ENCODE data around the gene USH1G. TPM values are rescaled to one million over a fixed set of nuclear protein-coding genes. Genes with fewer than 3 reads are reported as not detected.

Gene USH1G
- not detected for polyA plus RNA-seq (2013, experiment 1 of 2)
- polyA plus RNA-seq (2013, experiment 2 of 2): not detected

- Histone ChIP-seq H3K23ac (ENCODE audit: low read length in 2 of 2) (no peak within 1 kb of the TSS), H3K4me1 (ENCODE audit: control insufficient read depth, insufficient read depth, low read depth, low read length) (peaks cover 19% of the 10 kb centered on the region), H3K9ac (ENCODE audit: low read length) (no peak within 1 kb of the TSS), H3K14ac (ENCODE audit: low read length in 2 of 2) (no peak within 1 kb of the TSS), H3K4ac (ENCODE audit: low read depth in 1 of 2, low read length in 2 of 2) (no peak within 1 kb of the TSS), H3K79me1 (replicated peaks; ENCODE audit: low read length, poor library complexity, severe bottlenecking) (no peaks in the 10 kb centered on the region), H2BK15ac (ENCODE audit: low read depth, poor library complexity, severe bottlenecking) (no peak within 1 kb of the TSS), H3K27ac (ENCODE audit: low read length, poor library complexity, severe bottlenecking) (no peak within 1 kb of the TSS), H2BK12ac (ENCODE audit: low read length in 2 of 2) (no peak within 1 kb of the TSS), H2AFZ (ENCODE audit: low read depth, low read length) (no peak within 1 kb of the TSS), H3K9me3 (ENCODE audit: control insufficient read depth, low read length) (no peaks in the 10 kb centered on the region), H2BK5ac (ENCODE audit: low read depth, low read length, poor library complexity, severe bottlenecking) (no peak within 1 kb of the TSS), H2AK5ac (ENCODE audit: low read length, severe bottlenecking) (no peak within 1 kb of the TSS), H3K4me3 (ENCODE audit: insufficient read depth in 1 of 2, low read depth in 1 of 2, low read length in 2 of 2) (peak within 1 kb of the TSS in 1 of 2 experiments; percentile 21), H2BK120ac (ENCODE audit: low read depth, low read length) (no peak within 1 kb of the TSS), H3K4me2 (ENCODE audit: low read length, poor library complexity, severe bottlenecking) (peak within 1 kb of the TSS; percentile 29), H4K91ac (ENCODE audit: low read length) (no peak within 1 kb of the TSS), H3K18ac (ENCODE audit: low read depth in 1 of 2, low read length in 2 of 2) (no peak within 1 kb of the TSS), H3K27me3 (ENCODE audit: control insufficient read depth in 1 of 2, insufficient read depth in 1 of 2, low read length in 2 of 2) (peaks cover 72 to 87% of the 10 kb centered on the region in 2 experiments), H4K8ac (ENCODE audit: low read length) (no peak within 1 kb of the TSS), H3K36me3 (ENCODE audit: control insufficient read depth in 1 of 2, insufficient read depth in 2 of 2, low read depth in 1 of 2, low read length in 2 of 2) (no peaks in the 10 kb centered on the region)
- DNase-seq: no peak
- 10% methylated on average over 40 of the region's 57 CpGs for WGBS
These were observed at the start of gene USH1G for GRCh38 chr17:74922694-74923537. USH1G (minus strand) TSS chr17:74923255; CDS start chr17:74923073, 182 bp downstream.

- H3K4me2 ChIP-seq (ENCODE audit: low read length, poor library complexity, severe bottlenecking): peak within 1 kb of the TSS; percentile 86
- no peaks in the 10 kb centered on the region for H3K9me3 ChIP-seq (ENCODE audit: control insufficient read depth, low read length)
- H2AK5ac ChIP-seq (ENCODE audit: low read length, severe bottlenecking): no peak within 1 kb of the TSS
- WGBS: 1% methylated on average over 57 of the region's 95 CpGs
- peak within 1 kb of the TSS; percentile 47 to 61 for H3K4me3 ChIP-seq (ENCODE audit: insufficient read depth in 1 of 2, low read depth in 1 of 2, low read length in 2 of 2)
- peaks cover 33 to 56% of the 10 kb centered on the region in 2 experiments for H3K27me3 ChIP-seq (ENCODE audit: control insufficient read depth in 1 of 2, insufficient read depth in 1 of 2, low read length in 2 of 2)
- no peak within 1 kb of the TSS for H3K14ac ChIP-seq (ENCODE audit: low read length in 2 of 2)
- H3K23ac ChIP-seq (ENCODE audit: low read length in 2 of 2): peak within 1 kb of the TSS in 1 of 2 experiments; percentile 57
- no peaks in the 10 kb centered on the region for H3K79me1 ChIP-seq (replicated peaks; ENCODE audit: low read length, poor library complexity, severe bottlenecking)
- no peak within 1 kb of the TSS for H3K4ac ChIP-seq (ENCODE audit: low read depth in 1 of 2, low read length in 2 of 2)
- H2BK5ac ChIP-seq (ENCODE audit: low read depth, low read length, poor library complexity, severe bottlenecking): no peak within 1 kb of the TSS
- no peak within 1 kb of the TSS for H2BK120ac ChIP-seq (ENCODE audit: low read depth, low read length)
- peak within 1 kb of the TSS; percentile 8 for H4K8ac ChIP-seq (ENCODE audit: low read length)
- no peak within 1 kb of the TSS for H3K27ac ChIP-seq (ENCODE audit: low read length, poor library complexity, severe bottlenecking)
- no peak within 1 kb of the TSS for H2BK12ac ChIP-seq (ENCODE audit: low read length in 2 of 2)
- H3K9ac ChIP-seq (ENCODE audit: low read length): no peak within 1 kb of the TSS
- no peaks in the 10 kb centered on the region for H3K36me3 ChIP-seq (ENCODE audit: control insufficient read depth in 1 of 2, insufficient read depth in 2 of 2, low read depth in 1 of 2, low read length in 2 of 2)
- H3K4me1 ChIP-seq (ENCODE audit: control insufficient read depth, insufficient read depth, low read depth, low read length): peaks cover 13% of the 10 kb centered on the region
- H3K18ac ChIP-seq (ENCODE audit: low read depth in 1 of 2, low read length in 2 of 2): no peak within 1 kb of the TSS
- no peak for DNase-seq
- H4K91ac ChIP-seq (ENCODE audit: low read length): no peak within 1 kb of the TSS
- no peak within 1 kb of the TSS for H2BK15ac ChIP-seq (ENCODE audit: low read depth, poor library complexity, severe bottlenecking)
- H2AFZ ChIP-seq (ENCODE audit: low read depth, low read length): peak within 1 kb of the TSS; percentile 36
These were observed 49.3 kb upstream of the USH1G start, which contains the start of gene HID1 for GRCh38 chr17:74972107-74972972. HID1 (minus strand) TSS chr17:74972759; CDS start chr17:74972656, 103 bp downstream.

DNA sequence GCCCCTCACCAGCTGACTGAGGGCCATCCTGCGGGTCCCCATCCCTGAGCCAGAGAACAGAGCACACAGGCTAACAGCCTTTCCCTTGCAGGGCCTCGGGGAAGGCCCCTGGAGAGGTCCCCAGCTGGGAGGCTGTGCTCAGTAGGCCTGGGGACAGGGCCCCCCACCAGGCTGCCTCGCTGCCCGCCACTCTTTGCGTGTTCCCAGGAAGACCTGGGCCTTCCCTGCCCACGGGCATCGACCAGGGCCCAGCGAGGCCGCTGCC, 48.7 kb upstream of the USH1G start:
- no peak overlapping the region for H3K4me3 ChIP-seq (ENCODE audit: insufficient read depth in 1 of 2, low read depth in 1 of 2, low read length in 2 of 2)
- H3K18ac ChIP-seq (ENCODE audit: low read depth in 1 of 2, low read length in 2 of 2): no peak overlapping the region
- H3K27me3 ChIP-seq (ENCODE audit: control insufficient read depth in 1 of 2, insufficient read depth in 1 of 2, low read length in 2 of 2): peaks cover 33 to 56% of the 10 kb centered on the region in 2 experiments
- no peak overlapping the region for H2BK12ac ChIP-seq (ENCODE audit: low read length in 2 of 2)
- no peak for DNase-seq
- no peak overlapping the region for H2BK5ac ChIP-seq (ENCODE audit: low read depth, low read length, poor library complexity, severe bottlenecking)
- H3K23ac ChIP-seq (ENCODE audit: low read length in 2 of 2): peak overlapping the region in 1 of 2 experiments; percentile 57
- no peak overlapping the region for H4K91ac ChIP-seq (ENCODE audit: low read length)
- H3K4me2 ChIP-seq (ENCODE audit: low read length, poor library complexity, severe bottlenecking): peak overlapping the region; percentile 86
- H2AFZ ChIP-seq (ENCODE audit: low read depth, low read length): no peak overlapping the region
- no peak overlapping the region for H2BK120ac ChIP-seq (ENCODE audit: low read depth, low read length)
- WGBS: 17% methylated on average over 9 of the region's 9 CpGs
- no peak overlapping the region for H4K8ac ChIP-seq (ENCODE audit: low read length)
- no peak overlapping the region for H3K9ac ChIP-seq (ENCODE audit: low read length)
- H3K4ac ChIP-seq (ENCODE audit: low read depth in 1 of 2, low read length in 2 of 2): no peak overlapping the region
- no peak overlapping the region for H3K14ac ChIP-seq (ENCODE audit: low read length in 2 of 2)
- H3K79me1 ChIP-seq (replicated peaks; ENCODE audit: low read length, poor library complexity, severe bottlenecking): no peaks in the 10 kb centered on the region
- no peak overlapping the region for H2BK15ac ChIP-seq (ENCODE audit: low read depth, poor library complexity, severe bottlenecking)
- H3K9me3 ChIP-seq (ENCODE audit: control insufficient read depth, low read length): no peaks in the 10 kb centered on the region
- H3K27ac ChIP-seq (ENCODE audit: low read length, poor library complexity, severe bottlenecking): no peak overlapping the region
- H2AK5ac ChIP-seq (ENCODE audit: low read length, severe bottlenecking): no peak overlapping the region
- no peaks in the 10 kb centered on the region for H3K36me3 ChIP-seq (ENCODE audit: control insufficient read depth in 1 of 2, insufficient read depth in 2 of 2, low read depth in 1 of 2, low read length in 2 of 2)
- peaks cover 13% of the 10 kb centered on the region for H3K4me1 ChIP-seq (ENCODE audit: control insufficient read depth, insufficient read depth, low read depth, low read length)

All from mesenchymal stem cell (in vitro differentiated cells and primary cell).